Measurements from ENCODE around the gene GRK5.

DNA sequence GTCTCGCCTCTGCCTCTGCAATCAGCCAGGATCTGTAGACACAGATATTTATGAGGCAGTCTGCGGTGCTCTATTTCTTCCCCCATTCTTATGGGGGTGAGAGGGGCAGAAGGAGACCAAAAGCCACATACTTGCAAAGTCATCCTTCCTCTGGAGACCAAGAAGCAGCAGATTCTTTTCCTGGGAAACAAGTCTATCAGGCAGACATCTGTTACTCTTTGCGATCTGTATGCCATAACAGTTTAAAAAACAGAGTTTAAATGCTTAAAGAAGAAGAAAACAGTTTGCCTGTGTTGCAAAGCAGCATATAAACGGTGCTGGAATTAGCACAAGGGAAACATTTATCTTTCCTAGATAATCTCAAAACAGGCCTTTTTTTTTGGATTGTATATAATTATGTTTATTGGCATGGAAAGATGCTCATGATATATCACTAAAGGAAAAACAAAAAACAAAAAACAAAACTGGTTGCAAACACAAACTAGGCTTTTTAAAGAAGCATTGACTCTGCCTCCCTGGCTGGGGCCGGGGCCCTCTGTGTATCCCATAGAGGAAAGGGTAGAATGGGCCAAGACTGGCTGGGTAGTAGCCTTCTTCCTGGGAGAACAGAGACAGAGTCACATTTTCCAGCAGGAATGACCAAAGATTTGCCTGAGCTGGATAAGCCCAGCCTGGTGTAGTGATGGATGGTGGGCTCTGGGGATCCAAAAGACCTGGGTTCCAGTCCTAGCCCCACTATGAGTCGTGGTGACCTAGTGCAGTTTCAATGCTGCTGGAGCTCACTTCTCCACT is 284.8 kb downstream of the GRK5 start:
- TF ChIP-seq, protein P1, sequence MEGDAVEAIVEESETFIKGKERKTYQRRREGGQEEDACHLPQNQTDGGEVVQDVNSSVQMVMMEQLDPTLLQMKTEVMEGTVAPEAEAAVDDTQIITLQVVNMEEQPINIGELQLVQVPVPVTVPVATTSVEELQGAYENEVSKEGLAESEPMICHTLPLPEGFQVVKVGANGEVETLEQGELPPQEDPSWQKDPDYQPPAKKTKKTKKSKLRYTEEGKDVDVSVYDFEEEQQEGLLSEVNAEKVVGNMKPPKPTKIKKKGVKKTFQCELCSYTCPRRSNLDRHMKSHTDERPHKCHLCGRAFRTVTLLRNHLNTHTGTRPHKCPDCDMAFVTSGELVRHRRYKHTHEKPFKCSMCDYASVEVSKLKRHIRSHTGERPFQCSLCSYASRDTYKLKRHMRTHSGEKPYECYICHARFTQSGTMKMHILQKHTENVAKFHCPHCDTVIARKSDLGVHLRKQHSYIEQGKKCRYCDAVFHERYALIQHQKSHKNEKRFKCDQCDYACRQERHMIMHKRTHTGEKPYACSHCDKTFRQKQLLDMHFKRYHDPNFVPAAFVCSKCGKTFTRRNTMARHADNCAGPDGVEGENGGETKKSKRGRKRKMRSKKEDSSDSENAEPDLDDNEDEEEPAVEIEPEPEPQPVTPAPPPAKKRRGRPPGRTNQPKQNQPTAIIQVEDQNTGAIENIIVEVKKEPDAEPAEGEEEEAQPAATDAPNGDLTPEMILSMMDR (IDR thresholded peaks at IDR 0.05; ENCODE audit: borderline replicate concordance, extremely low read depth, low read length, poor library complexity, severe bottlenecking): no peak
- no peak for TF ChIP-seq EZH2 (IDR thresholded peaks at IDR 0.05; ENCODE audit: borderline replicate concordance, low read depth, low read length, severe bottlenecking)
